GM23338 (cell line): ENCODE results near the gene FN3K. TPM values are rescaled to one million over a fixed set of nuclear protein-coding genes. Genes with fewer than 3 reads are reported as not detected.

Source experiments
- ATAC-seq: fragments of 200-7000 bp; cut with Tn5 transposase; 3 replicates; pipeline ENCODE4 v1.9.1; 2020
- DNase-seq: peaks from one replicate; pipeline ENCODE4 v3.0.0-alpha.2; 2015; ENCODE audit warnings: low spot score
- H2AFZ ChIP-seq: fragments of 200-600 bp; sonication (generic); 2 replicates; pipeline ENCODE4 v1.8.0; 2016; ENCODE audit warnings: antibody characterized with exemption, mild to moderate bottlenecking, moderate library complexity
- H3F3A ChIP-seq: fragments of 200-600 bp; sonication (generic); replicated peaks from 2 replicates; pipeline ENCODE4 v1.8.0; 2017; ENCODE audit warnings: antibody characterized with exemption, mixed run types, low read depth
- H3K27ac ChIP-seq: fragments of 200-600 bp; sonication (generic); 2 replicates; pipeline ENCODE4 v1.6.1; 2016; ENCODE audit warnings: low read depth
- H3K27me3 ChIP-seq: fragments of 200-600 bp; sonication (generic); 2 replicates; pipeline ENCODE4 v1.8.0; 2016; ENCODE audit warnings: mild to moderate bottlenecking, mixed run types, moderate library complexity; ENCODE audit not compliant: insufficient read depth
- H3K36me3 ChIP-seq: fragments of 200-600 bp; sonication (generic); 2 replicates; pipeline ENCODE4 v1.8.0; 2016; ENCODE audit warnings: mild to moderate bottlenecking; ENCODE audit not compliant: insufficient read depth
- H3K4me1 ChIP-seq: fragments of 200-600 bp; sonication (generic); 2 replicates; pipeline ENCODE4 v1.8.0; 2016; ENCODE audit warnings: mild to moderate bottlenecking, moderate library complexity; ENCODE audit not compliant: insufficient read depth
- H3K4me2 ChIP-seq: fragments of 200-600 bp; sonication (generic); 2 replicates; pipeline ENCODE4 v1.7.1; 2017; ENCODE audit warnings: mixed run types
- H3K4me3 ChIP-seq: fragments of 200-600 bp; sonication (generic); 2 replicates; pipeline ENCODE4 v1.6.1; 2016; ENCODE audit warnings: mixed run types
- H3K79me2 ChIP-seq: fragments of 200-600 bp; sonication (generic); replicated peaks from 2 replicates; pipeline ENCODE4 v1.8.0; 2017; ENCODE audit warnings: mild to moderate bottlenecking; ENCODE audit not compliant: insufficient read depth
- H3K9me2 ChIP-seq: fragments of 200-600 bp; sonication (generic); 2 replicates; pipeline ENCODE4 v1.8.0; 2017; ENCODE audit not compliant: insufficient read depth
- H4K20me1 ChIP-seq: fragments of 200-600 bp; sonication (generic); replicated peaks from 2 replicates; pipeline ENCODE4 v1.8.0; 2017; ENCODE audit warnings: mild to moderate bottlenecking; ENCODE audit not compliant: insufficient read depth
- H3K27ac Mint-ChIP-seq: 2 replicates; pipeline ENCODE4 v1.8.0; 2020; ENCODE audit warnings: inconsistent platforms, mild to moderate bottlenecking, moderate library complexity, mixed read lengths
- H3K27me3 Mint-ChIP-seq: 3 replicates; pipeline ENCODE4 v1.8.0; 2022; ENCODE audit warnings: low read depth, mild to moderate bottlenecking, moderate library complexity, mixed read lengths, inconsistent platforms; ENCODE audit not compliant: insufficient read depth, poor library complexity
- H3K36me3 Mint-ChIP-seq: 3 replicates; pipeline ENCODE4 v1.8.0; 2021; ENCODE audit warnings: low read depth, mild to moderate bottlenecking, inconsistent platforms, moderate library complexity, mixed read lengths
- H3K4me1 Mint-ChIP-seq: 3 replicates; pipeline ENCODE4 v1.8.0; 2020; ENCODE audit warnings: mild to moderate bottlenecking, inconsistent platforms, mixed read lengths
- H3K4me3 Mint-ChIP-seq: 3 replicates; pipeline ENCODE4 v1.8.0; 2021; ENCODE audit warnings: moderate library complexity, mild to moderate bottlenecking, inconsistent platforms, mixed read lengths
- H3K9me3 Mint-ChIP-seq: 3 replicates; pipeline ENCODE4 v1.8.0; 2020; ENCODE audit warnings: moderate library complexity, mild to moderate bottlenecking, inconsistent platforms, mixed read lengths
- EZH2phosphoT487 ChIP-seq: fragments of 200-600 bp; sonication (generic); IDR thresholded peaks from one replicate; pipeline ENCODE4 v1.8.1; 2018; ENCODE audit warnings: antibody characterized with exemption; ENCODE audit not compliant: unreplicated experiment
- NANOG ChIP-seq: IDR thresholded peaks from 2 replicates; pipeline ENCODE4 v1.6.1; 2016; ENCODE audit warnings: antibody characterized with exemption, borderline replicate concordance
- POLR2AphosphoS5 ChIP-seq: IDR thresholded peaks from 2 replicates; pipeline ENCODE4 v1.6.1; 2016; ENCODE audit warnings: antibody characterized with exemption, low read depth
- polyA plus RNA-seq: library from polyadenylated mRNA; unstranded; fragments of >200 nt; fragmentation: Nextera tagmentation; extraction: Ambion mirVana; gene quantifications from 2 replicates; pipeline ENCODE4 v1.2.1, GENCODE V29; 2016
- total RNA-seq: library from RNA; depleted of rRNA; stranded (reverse); fragments of >200 nt; shearing (Covaris generic); gene quantifications from 2 replicates; pipeline ENCODE4 v1.2.3, GENCODE V29; 2014
- TF ChIP-seq, protein P1 (sequence below), 2 experiments: fragments of 200-600 bp in 1 of 2; sonication (generic) in 1 of 2; conservative IDR thresholded peaks; 2 replicates each; pipeline versions ENCODE4 v1.5.1 to v1.6.1; 2016 to 2017; ENCODE audit warnings: antibody characterized with exemption in 2 of 2, low read depth in 2 of 2, mild to moderate bottlenecking in 2 of 2, moderate library complexity in 1 of 2
- TF ChIP-seq, protein P2 (sequence below): IDR thresholded peaks from one replicate; pipeline ENCODE4 v1.6.1; 2018; ENCODE audit warnings: antibody characterized with exemption; ENCODE audit not compliant: unreplicated experiment
- TF ChIP-seq, protein P3 (sequence below): fragments of 250-450 bp; sonication (Bioruptor Pico); IDR thresholded peaks from 2 replicates; pipeline ENCODE4 v1.5.0; 2020; ENCODE audit warnings: mild to moderate bottlenecking, moderate library complexity

FN3K gene
- total and polyA plus RNA-seq, 2 experiments from 2014 or later: 5.3 to 12.9 TPM

DNA sequence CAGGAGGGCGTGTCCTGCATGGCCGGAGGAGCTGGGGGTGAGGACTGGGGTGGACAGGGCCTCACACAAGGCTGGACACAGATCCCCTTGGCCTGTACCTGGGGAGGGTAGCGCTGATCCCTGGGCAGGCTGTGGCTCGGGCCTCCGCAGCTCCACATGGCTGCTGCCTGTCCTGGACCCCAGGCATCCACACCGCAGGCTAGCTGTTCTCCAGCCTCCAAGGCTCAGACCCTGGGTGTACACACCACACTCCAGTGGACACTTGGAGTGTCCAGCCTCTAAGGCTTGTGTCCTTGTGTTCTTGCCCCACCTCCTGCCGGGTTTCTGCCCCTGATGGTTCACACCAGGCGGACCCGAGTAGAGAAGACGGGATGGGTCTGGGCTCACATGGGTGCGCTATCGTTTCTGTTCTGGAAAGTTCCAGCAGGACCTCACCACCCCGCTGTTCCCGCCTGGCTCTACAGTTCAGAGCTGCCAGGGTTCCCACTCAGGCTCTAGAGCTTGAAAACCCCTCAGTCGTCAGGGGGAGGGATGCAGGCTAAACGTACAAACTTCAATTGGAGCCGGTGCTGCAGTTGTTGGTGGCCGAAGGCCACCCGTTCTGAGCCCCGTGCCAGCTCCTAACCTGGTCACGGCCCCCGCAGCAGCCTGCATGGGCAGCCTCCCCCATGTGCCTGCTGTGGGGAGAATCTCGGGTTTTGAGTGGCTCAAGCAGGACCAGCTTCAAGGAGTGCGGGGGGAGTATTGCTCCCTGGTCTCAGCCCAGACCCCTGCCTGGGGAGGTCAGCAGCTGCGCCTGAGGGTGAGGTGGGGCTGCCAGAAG lies 25.5 kb upstream of the FN3K start (continued):
- TF ChIP-seq, protein P1, sequence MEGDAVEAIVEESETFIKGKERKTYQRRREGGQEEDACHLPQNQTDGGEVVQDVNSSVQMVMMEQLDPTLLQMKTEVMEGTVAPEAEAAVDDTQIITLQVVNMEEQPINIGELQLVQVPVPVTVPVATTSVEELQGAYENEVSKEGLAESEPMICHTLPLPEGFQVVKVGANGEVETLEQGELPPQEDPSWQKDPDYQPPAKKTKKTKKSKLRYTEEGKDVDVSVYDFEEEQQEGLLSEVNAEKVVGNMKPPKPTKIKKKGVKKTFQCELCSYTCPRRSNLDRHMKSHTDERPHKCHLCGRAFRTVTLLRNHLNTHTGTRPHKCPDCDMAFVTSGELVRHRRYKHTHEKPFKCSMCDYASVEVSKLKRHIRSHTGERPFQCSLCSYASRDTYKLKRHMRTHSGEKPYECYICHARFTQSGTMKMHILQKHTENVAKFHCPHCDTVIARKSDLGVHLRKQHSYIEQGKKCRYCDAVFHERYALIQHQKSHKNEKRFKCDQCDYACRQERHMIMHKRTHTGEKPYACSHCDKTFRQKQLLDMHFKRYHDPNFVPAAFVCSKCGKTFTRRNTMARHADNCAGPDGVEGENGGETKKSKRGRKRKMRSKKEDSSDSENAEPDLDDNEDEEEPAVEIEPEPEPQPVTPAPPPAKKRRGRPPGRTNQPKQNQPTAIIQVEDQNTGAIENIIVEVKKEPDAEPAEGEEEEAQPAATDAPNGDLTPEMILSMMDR (conservative IDR thresholded peaks at IDR 0.05; ENCODE audit: low read depth in 2 of 2): no peak
- TF ChIP-seq NANOG (no peak), POLR2AphosphoS5 (no peak), EZH2phosphoT487 (no peak)
- TF ChIP-seq, protein P2, sequence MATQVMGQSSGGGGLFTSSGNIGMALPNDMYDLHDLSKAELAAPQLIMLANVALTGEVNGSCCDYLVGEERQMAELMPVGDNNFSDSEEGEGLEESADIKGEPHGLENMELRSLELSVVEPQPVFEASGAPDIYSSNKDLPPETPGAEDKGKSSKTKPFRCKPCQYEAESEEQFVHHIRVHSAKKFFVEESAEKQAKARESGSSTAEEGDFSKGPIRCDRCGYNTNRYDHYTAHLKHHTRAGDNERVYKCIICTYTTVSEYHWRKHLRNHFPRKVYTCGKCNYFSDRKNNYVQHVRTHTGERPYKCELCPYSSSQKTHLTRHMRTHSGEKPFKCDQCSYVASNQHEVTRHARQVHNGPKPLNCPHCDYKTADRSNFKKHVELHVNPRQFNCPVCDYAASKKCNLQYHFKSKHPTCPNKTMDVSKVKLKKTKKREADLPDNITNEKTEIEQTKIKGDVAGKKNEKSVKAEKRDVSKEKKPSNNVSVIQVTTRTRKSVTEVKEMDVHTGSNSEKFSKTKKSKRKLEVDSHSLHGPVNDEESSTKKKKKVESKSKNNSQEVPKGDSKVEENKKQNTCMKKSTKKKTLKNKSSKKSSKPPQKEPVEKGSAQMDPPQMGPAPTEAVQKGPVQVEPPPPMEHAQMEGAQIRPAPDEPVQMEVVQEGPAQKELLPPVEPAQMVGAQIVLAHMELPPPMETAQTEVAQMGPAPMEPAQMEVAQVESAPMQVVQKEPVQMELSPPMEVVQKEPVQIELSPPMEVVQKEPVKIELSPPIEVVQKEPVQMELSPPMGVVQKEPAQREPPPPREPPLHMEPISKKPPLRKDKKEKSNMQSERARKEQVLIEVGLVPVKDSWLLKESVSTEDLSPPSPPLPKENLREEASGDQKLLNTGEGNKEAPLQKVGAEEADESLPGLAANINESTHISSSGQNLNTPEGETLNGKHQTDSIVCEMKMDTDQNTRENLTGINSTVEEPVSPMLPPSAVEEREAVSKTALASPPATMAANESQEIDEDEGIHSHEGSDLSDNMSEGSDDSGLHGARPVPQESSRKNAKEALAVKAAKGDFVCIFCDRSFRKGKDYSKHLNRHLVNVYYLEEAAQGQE: no peak

DNA sequence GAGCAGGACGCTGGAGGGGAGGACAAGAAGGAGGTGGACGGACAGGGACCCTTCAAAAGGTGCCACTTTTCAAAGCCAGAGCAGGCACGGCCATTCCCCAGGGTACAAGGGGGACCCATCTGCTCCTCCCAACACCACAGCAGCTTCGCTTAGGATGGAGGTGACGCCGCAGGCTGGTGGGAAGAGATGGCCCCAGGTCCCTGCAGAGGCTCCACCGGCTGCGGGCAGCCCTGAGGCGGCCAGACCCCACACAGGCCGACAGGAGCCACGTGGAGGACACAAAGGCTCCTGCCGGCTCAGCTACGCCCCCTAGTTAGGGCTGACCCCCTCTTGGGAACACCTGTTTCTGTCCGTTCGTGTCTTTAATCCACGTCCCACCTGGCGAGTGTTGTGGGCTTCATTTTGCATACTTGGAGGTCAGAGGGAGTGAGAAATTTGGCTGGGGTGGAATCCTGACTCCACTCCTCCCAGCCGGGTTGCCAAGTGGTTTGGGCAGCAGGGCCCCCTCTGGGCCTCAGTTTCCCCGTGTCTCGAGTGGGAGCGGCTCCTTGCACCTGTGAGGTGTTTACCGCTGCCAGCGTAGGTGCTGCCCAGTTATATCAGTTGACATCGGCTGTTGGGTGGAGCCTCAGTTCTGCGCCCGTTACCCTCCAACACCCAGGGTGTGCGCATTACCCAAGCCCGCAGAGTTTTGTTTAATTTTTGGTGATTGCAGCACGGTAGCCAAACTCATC lies 24.7 kb upstream of the FN3K start:
- TF ChIP-seq, protein P3, sequence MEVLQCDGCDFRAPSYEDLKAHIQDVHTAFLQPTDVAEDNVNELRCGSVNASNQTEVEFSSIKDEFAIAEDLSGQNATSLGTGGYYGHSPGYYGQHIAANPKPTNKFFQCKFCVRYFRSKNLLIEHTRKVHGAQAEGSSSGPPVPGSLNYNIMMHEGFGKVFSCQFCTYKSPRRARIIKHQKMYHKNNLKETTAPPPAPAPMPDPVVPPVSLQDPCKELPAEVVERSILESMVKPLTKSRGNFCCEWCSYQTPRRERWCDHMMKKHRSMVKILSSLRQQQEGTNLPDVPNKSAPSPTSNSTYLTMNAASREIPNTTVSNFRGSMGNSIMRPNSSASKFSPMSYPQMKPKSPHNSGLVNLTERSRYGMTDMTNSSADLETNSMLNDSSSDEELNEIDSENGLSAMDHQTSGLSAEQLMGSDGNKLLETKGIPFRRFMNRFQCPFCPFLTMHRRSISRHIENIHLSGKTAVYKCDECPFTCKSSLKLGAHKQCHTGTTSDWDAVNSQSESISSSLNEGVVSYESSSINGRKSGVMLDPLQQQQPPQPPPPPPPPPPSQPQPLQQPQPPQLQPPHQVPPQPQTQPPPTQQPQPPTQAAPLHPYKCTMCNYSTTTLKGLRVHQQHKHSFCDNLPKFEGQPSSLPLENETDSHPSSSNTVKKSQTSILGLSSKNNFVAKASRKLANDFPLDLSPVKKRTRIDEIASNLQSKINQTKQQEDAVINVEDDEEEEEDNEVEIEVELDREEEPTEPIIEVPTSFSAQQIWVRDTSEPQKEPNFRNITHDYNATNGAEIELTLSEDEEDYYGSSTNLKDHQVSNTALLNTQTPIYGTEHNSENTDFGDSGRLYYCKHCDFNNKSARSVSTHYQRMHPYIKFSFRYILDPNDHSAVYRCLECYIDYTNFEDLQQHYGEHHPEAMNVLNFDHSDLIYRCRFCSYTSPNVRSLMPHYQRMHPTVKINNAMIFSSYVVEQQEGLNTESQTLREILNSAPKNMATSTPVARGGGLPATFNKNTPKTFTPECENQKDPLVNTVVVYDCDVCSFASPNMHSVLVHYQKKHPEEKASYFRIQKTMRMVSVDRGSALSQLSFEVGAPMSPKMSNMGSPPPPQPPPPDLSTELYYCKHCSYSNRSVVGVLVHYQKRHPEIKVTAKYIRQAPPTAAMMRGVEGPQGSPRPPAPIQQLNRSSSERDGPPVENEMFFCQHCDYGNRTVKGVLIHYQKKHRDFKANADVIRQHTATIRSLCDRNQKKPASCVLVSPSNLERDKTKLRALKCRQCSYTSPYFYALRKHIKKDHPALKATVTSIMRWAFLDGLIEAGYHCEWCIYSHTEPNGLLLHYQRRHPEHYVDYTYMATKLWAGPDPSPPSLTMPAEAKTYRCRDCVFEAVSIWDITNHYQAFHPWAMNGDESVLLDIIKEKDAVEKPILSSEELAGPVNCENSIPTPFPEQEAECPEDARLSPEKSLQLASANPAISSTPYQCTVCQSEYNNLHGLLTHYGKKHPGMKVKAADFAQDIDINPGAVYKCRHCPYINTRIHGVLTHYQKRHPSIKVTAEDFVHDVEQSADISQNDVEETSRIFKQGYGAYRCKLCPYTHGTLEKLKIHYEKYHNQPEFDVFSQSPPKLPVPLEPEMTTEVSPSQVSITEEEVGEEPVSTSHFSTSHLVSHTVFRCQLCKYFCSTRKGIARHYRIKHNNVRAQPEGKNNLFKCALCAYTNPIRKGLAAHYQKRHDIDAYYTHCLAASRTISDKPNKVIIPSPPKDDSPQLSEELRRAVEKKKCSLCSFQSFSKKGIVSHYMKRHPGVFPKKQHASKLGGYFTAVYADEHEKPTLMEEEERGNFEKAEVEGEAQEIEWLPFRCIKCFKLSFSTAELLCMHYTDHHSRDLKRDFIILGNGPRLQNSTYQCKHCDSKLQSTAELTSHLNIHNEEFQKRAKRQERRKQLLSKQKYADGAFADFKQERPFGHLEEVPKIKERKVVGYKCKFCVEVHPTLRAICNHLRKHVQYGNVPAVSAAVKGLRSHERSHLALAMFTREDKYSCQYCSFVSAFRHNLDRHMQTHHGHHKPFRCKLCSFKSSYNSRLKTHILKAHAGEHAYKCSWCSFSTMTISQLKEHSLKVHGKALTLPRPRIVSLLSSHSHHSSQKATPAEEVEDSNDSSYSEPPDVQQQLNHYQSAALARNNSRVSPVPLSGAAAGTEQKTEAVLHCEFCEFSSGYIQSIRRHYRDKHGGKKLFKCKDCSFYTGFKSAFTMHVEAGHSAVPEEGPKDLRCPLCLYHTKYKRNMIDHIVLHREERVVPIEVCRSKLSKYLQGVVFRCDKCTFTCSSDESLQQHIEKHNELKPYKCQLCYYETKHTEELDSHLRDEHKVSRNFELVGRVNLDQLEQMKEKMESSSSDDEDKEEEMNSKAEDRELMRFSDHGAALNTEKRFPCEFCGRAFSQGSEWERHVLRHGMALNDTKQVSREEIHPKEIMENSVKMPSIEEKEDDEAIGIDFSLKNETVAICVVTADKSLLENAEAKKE (CRISPR knock-in tag): no peak
- TF ChIP-seq, protein P1 (conservative IDR thresholded peaks at IDR 0.05; ENCODE audit: low read depth in 2 of 2): peak in 1 of 2 experiments; percentile 67; a peak in 3 of 4 replicates
- no peaks in the 10 kb centered on the region for H3K9me2 ChIP-seq
- H3K36me3 Mint-ChIP-seq: no peaks in the 10 kb centered on the region; the same call in 2 of the 3 replicates
- no peak overlapping the region for H3K4me3 Mint-ChIP-seq
- H3K79me2 ChIP-seq: no peaks in the 10 kb centered on the region
- peak; percentile 47 for DNase-seq
- peaks cover 2% of the 10 kb centered on the region; the same call in 1 of the 2 replicates for H3K4me1 ChIP-seq
- no peaks in the 10 kb centered on the region for H4K20me1 ChIP-seq
- no peak overlapping the region for H3K27ac ChIP-seq
- H3K36me3 ChIP-seq: no peaks in the 10 kb centered on the region
- H3K9me3 Mint-ChIP-seq: no peaks in the 10 kb centered on the region
- no peak overlapping the region for H2AFZ ChIP-seq
- H3K4me3 ChIP-seq: no peak overlapping the region
- 0 out of 2 replicates have a peak, but pooled peaks cover 4% of the 10 kb centered on the region for H3K27me3 ChIP-seq
- no peak overlapping the region for H3K27ac Mint-ChIP-seq
- peaks cover under 1% of the 10 kb centered on the region; the same call in 1 of the 3 replicates for H3K4me1 Mint-ChIP-seq
- ATAC-seq: peak; percentile 55
- no peaks in the 10 kb centered on the region for H3F3A ChIP-seq
- no peak overlapping the region for H3K4me2 ChIP-seq
- H3K27me3 Mint-ChIP-seq: peaks cover 7% of the 10 kb centered on the region
